Superior temporal gyrus (tissue), 1 donor: ENCODE data around the gene B3GAT1.

ENCODE experiments used
- DNase-seq: peaks from one replicate; pipeline ENCODE4 v3.0.0-alpha.2; 2016; ENCODE audit errors: extremely low spot score

B3GAT1 gene

DNA sequence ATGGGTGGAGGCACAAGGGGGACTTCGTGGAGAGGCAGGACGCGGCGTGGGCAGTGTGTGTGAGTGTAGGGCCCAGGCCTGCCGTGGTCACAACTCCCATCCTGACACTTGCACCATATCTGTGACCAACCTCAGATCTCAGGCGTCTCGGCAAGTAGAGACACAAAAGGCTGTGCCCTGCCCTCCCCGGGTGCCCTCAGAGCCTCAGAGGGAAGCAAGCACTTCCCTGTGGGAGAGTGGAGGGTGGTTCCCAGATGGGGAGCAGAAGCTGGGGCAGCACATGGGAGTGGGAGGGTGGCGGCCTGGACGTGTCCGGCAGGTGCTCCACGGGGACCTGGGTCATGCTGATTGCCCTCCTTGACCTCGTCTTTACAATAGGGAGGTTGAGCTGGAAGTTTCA lies 20.4 kb downstream of the B3GAT1 start:
- DNase-seq = no peak

DNA sequence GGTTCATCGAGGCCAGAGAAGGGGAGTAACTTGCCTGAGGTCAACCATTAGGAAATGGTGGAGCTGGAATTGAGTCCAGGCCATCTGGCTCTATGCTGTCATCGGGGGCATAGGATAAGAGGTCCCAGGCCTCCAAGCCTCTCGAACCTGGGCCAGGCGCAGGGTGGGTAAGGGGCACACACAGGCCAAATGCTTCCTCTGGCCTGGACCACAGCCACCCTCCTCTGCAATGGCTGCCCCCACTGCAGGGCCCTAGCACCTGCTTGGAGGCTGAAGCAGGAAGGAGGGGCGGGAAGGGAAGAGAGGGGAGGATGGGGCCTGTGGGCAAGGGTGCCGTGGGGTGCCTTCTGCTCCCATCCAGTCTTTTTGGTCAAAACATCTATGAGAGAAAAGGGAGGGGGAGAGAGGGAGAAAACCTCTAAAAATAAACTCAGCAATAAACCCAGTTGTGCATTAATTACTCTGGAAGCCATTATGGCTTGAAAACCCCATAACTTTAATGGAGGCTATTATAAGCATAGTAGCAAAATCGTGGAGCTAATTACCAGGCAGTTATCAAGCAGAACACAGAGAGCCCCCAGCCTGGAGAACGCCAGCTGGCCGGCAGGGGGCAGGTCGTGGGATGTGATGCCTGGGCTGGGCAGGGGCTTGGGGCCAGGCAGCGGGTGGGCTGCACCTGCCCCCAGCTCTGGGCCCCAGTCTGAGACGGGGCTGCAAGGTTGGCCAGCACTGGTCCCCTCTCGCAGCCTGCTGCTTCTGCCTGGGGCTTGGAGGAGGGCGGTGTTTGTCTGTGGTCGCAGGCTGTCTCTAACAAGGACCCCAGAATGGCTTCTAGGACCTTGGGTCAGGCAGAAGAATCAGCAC lies 21.1 kb downstream of the B3GAT1 start:
- no peak for DNase-seq

DNA sequence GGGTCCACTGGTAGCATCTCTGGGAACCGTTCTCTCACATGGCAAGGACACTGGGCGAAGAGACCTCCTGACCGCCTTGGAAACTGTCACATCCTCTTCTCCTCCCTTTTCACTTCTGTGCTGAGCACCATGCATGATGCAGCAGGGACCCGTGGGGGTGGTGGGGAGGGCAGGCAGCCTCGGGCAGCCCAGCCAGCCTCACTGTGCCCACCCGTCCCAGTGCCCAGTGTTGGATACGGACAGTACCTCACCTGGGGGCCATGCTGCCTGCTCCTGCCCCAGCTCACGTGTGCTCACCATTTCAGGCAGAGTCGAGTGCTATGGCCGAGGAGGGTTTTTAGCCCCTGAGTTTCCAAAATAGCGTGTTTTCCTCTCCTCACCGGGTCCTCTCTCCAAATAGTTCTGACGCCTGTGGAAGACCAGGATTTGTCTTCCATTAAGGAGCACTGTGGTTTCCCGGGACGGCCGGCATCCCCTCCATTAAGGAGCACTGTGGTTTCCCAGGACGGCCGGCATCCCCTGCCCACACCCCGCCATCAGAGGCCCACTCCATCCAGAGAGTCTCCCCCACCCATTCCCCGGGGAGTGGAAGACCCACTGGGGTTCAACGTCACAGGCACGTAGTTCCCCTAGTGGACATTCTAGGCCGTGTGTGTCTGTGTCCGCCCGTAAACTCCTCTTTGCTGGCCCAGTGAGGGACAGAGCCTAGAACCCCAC lies 22.4 kb downstream of the B3GAT1 start:
- DNase-seq = no peak

DNA sequence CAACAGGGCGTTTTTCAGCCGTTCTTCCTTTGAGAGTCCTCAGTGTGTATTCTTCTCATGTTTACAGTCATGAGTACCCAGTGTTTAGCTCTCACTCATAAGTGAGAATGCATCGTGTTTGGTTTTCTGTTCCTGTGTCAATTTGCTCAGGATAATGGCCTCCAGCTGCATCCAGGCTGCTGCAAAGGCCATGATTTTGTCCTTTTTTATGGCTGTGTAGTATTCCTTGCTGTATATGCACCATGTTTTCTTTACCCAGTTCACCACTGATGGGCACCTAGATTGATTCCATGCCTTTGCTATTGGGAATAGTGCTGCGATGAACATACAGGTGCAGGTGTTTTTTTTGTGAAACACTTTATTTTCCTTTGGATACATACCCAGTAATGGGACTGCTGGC lies 23.5 kb downstream of the B3GAT1 start:
- no peak for DNase-seq

DNA sequence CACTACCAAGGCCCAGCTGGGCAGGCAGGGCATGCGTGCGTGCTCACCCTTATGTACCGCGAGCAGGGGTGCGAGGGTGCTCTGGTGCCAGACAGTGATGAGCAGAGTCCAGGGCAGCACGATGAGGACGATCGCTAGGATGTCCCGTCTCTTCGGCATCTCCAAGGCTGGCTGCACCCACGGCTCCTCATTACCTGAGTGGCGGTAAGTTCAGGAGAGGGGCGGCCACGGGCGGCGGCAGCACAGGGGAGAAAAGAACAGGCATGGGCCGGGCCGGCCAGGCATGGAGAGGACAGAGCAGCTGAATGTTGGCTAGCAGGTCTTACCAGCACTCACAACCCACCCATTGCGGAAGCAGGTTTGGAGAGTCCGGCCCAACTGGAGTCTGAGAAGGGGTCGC lies 24.5 kb downstream of the B3GAT1 start:
- DNase-seq = no peak

DNA sequence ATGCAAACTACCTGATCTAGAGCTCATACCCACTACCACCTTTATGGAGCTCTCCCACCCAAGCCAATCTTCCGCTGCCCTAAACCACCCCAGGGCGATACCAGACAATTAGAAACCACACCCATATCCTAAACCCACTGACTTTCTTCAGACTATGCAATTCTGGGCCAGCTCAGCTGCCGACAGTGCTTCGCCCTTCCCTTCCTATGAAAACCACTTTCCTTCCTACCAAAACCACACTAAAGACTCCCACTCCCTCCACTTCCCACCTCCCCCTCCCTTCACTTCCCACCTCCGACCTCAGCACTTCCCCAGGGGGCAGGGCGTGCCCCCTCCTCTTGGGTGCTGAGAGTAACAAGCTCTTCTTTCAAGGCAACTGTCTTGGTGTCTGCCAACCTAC lies 25.1 kb downstream of the B3GAT1 start:
- no peak for DNase-seq

DNA sequence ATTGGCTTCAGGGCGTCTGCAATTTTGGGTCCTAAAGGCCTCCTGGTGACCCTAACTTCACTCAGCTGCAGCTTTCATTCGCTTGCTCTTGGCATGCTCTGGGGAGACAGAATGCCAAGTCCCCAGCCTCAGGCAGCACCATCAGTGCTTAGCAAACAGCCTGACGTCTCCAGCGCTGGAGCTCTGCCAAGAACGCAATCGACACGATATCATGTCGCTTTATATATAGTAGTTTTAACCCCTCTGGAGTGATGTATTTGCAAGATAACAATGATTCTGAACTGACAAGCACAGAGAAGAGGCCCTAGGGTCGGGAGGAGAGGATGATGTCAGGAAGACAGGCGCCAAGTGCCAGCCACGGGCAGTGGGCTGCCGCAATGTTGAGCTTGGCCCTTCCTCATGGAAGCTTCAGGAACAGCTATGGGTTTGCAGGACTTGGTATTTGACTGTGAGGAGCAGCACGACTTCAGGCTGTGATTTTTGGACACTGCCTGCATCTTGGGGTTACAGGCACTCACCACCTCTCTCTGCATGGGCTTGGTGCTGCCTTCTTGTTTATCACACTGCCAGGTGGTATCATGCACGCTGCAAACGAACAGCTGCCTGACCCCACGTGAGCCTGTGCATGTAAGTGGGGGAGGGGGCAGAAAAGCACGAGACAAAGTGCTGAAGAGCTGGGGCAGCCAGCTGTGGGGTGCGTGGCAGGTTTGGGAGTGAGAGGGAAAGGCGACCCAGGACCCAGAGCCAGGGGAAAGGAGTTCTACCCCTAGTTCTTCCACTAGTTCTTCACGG lies 26.1 kb downstream of the B3GAT1 start:
- peak; percentile 74 for DNase-seq

DNA sequence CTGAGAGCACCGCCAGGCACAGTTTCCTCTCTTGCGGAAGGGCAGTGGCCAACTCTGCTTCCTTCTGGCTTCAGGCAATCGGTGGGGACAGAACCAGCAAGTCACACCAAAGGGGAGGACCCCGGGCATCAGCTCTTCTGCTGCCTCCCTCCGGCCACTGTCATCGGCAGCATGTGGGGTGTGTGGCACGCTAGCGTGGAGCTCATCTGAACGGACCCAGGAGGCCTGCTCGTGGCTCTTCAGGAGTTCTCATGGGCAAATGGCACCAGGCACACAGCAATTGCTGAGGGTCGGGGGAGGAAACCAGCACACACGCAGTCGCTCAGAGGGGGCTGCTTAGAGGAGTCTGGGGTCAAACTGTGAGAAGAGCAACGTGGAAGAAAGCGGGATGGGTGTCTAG lies 26.9 kb downstream of the B3GAT1 start:
- DNase-seq = no peak

DNA sequence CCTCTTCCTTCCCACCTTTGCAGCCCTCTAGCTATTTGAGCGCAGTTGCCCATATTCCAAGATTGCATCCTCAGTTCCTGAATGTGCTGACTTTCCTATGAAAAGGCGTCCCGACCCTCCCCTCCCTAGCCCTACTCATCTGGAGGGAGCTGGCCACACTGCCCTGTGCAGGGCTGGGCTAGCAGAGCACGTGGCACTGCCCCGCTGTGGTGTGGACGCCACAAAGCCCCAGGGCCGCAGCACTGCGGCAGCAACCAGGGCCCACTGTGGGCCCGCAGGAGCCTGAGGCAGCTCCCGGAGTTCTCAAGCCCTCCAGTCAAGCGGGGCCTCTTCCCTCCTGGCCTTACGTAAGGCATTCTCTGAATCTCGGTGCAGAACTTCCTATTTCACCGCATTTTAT lies 27.6 kb downstream of the B3GAT1 start:
- DNase-seq = no peak

DNA sequence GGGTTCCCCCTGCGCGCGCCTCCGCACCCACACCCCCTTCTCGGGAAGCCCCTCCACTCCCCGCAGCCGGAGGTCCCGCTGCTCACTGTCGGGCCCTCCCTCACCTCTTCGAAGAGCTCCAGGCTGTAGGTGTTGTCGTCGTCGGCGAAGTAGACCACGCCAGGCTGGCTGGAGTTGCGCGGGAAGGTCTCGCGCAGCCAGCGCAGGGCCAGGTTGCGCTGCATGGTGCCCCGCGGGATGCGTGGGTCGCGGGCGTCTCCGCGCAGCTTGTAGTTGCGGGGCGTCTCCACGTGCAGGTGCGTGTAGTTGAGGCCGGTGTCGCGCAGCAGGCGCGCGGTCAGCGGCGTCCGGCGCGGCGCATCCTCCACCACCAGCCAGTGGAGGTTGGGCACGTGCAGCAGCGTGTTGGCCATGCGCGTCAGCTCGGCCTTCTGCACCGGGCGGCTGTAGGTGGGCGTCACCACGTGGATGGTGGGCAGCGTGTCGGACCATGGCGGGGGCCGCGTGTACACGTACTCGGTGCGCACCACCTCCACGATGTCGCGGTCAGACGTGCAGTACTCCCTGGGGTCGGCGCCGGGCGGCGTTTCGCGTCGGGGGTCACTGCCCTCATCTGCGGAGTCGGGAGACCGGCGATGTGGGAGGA lies 28.3 kb downstream of the B3GAT1 start:
- no peak for DNase-seq

DNA sequence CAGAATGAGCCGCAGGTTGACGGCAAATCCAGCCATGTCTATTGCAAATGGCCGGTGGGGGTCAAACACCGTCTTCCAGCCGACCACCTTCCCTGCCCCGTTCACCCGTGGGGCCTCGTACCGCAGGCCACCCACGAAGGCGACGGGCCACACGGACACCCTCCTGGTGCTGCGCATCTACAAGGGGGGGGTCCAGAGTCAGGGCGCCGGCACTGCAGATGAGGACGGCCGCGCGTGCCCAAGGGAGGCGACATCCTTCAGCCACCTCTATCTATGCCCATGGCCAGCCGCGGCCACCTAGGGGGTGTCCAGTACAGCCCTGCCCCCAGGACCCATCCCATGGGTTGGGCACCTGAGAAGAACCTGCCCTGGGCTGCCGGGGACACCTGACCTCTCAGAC lies 29.2 kb downstream of the B3GAT1 start:
- no peak for DNase-seq

DNA sequence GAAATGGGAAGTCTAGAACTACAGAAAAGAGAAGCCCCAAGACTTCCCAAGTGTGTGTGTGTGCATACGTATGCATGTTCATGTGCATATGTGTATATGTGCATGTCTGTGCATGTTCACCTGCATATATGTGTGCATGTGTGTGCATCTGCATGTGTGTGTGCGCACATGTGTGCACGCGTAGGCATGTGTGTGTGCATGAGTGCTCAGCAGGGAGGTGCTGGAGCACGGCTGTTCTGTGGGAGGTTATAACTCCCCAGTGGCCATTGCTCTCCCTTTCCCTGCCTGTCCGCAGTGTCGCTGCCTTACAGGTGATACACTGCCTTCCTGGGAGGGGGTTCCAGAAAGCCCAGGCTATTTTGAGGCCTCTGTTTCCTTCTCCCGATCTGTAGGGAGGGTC lies 29.8 kb downstream of the B3GAT1 start:
- no peak for DNase-seq

DNA sequence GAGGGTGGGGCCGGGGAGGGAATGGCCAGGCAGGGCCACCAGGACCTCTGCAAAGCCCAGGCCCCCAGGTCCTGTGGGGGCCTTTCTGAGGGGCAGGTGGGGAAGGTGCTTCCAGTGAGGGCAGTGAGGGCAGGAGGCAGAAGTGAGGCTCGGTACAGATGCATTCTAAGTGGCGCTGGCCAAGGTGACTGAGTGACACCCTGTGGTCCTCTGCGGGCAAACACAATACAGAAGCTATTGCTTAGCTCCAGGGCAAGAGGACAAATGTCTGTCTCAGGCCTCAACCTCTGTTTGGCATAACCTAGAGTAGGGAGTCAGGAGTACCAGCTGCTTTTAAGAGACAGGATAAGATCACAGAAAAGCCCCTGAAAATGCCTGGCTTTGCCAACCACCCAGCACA lies 31.3 kb downstream of the B3GAT1 start:
- no peak for DNase-seq

DNA sequence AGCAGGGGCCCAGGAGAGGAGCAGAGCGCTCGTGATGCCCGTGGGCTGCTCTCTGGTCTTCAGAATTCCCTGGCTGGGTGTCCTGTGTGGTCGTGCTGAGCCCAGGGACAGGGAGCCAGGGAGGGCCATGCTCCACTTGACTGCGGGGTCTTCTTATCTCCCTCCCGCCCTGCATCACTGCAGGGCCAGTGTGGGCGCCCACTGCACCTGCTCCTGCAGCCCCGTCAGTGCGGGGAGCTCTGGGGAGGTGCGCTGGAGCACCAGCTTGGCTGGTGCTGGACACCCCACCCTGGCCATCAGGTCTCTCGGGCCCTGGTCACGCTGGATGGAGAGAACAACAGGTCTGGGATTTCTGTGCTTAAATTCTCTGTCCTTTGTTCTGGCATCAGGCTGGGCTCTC lies 31.8 kb downstream of the B3GAT1 start:
- DNase-seq = no peak

DNA sequence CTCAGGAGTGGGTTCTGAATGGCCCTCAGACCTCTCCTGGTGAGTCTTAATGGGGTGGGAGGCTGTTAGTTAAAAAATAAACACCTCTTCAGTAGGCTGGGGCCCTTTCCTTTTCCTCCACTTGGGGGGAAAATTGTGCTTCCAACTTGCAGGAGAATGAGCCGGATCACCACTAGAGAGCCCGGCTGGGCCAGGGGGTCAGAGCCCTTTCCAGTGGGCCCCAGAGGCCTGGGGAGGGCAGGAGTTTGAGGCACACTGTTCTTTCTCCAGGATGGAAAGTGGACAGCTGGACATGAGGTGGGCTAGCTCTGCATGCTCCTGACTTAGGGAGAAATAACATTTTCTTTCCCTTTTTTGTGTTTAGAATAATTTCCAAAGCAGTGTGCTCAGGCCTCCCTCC lies 32.8 kb downstream of the B3GAT1 start:
- DNase-seq = no peak

DNA sequence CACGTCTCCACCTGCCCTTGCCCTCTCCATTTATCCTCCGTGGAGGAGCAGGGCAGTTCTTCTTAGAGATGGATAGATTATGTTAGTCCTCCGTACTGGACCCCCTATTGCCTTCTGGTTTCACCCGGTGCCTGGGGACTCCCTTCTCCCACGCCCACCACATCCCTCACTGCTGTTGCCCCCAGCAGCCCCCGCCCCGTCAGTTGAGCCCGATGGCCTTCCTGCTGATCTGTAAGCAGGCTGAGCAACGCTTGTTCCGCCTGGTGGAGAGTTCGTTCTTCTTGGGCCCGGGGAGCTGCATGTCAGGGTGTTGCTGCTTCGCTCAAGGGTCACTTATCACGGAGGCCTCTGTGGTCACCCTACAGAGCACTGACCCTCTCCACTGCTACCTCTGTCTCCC lies 34.2 kb downstream of the B3GAT1 start:
- DNase-seq = no peak

DNA sequence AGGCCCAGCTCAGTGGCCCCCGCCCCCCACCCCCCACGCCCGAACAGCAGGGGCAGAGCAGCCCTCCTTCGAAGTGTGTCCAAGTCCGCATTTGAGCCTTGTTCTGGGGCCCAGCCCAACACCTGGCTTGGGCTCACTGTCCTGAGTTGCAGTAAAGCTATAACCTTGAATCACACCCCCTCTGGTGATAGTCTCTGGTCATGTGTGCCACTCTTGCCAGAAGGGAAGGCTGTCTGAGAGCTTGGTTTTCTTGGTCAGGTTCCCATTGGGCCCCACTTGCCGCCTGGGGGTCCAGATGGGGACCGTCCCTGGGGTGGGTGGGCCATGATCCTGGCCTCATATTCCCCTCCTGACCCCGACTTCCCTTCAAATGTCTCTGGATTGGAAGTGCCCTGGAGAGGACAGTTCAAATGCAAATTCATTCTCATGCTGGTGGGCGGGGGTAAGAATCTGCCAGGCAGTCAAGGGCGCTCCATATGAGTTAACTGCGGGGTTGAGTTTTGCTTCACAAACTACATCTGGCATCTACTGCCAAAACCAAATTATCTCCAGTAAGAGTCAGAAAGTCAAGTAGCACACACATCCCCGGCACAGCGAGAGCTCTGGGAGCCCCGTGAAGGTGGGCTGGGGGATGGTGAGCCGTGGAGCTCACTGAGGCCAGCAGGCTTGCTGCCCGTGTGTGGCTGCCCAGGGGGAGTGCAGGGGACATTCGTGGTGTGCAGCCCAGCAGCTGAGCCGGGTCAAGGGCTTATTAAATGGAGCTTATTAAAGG lies 35.7 kb downstream of the B3GAT1 start:
- no peak for DNase-seq

DNA sequence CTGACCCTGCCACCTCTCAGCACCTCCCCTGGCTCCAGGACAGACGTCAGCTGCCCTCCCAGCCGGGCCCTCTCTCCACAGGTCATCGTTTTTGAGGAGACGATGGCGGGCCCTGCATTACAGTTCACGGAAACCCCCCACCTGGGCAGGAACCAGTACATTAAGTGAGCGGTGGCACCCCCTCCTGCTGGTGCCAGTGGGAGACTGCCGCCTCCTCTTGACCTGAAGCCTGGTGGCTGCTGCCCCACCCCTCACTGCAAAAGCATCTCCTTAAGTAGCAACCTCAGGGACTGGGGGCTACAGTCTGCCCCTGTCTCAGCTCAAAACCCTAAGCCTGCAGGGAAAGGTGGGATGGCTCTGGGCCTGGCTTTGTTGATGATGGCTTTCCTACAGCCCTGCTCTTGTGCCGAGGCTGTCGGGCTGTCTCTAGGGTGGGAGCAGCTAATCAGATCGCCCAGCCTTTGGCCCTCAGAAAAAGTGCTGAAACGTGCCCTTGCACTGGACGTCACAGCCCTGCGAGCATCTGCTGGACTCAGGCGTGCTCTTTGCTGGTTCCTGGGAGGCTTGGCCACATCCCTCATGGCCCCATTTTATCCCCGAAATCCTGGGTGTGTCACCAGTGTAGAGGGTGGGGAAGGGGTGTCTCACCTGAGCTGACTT lies 37.0 kb downstream of the B3GAT1 start:
- DNase-seq = no peak

DNA sequence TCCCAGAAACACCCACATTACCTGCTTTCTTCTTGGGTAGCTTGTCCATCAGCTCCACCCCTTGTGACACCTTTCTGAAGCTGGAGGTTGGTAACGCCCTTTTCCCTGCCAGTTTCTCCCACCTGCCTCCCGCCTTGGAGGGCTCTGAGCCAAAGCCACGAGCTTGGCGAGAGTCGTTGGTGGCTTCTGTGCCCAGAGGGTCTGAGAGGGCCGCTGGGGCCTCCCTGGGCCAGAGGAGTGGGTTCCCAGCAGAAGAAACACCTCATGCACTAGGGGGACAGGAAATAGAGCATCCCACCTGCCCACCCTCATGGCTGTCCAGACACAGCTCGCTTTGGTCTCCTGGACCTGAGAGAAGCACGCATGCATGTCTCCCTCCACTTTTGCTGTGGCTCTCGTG lies 37.9 kb downstream of the B3GAT1 start:
- DNase-seq = no peak

DNA sequence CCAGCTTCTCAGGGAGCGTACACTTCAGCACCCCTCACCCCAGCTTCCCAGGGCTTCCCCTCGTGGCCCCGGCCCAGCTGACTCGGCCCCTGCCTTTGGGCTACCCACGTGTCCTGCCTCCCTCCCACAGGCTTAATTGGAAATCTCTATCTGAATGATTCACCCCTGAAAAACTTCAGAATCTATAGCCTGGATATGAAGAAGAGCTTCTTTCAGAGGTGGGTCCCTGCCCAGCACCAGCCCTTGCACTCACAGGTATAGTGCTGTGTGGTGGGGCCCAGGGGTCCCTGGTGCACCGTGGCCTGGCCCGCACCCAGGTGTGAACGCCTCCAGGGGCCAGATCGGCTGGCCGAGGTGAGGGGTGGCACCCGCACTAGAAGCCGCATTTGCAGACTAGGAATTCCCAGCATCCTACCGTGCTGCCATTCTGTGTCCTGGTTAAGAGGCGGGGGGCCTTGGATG lies 38.4 kb downstream of the B3GAT1 start:
- no peak for DNase-seq

DNA sequence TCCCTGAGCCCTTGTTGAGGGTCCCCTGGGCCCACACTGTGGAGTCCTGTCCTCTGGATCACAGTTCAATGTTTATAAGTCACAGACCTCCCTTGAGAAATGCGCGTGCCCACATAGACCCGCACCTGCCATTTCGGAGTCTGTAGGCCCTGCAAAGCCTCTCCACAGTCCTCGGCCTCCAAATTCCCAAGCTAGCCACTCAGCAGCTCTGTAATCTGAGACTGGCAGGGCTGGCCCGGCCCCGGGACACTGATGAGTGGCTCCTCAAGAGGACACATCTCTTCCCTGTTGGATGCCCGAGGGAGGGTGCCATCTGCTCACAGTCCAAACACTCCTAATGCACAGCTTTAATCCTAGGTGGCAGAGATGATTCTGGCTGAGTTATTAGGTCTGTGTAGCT lies 39.1 kb downstream of the B3GAT1 start:
- no peak for DNase-seq
